Anterior cingulate cortex (tissue), 58 donors: Measurements from ENCODE around the gene ICAM5.
A peak's percentile ranks its signal among the peaks of the same experiment; 100 is the strongest.

Experiments
- DNase-seq, 58 donors: peaks; one replicate each; lab custom pipeline; 2025; lab: John Stamatoyannopoulos, UW

Gene ICAM5

DNA sequence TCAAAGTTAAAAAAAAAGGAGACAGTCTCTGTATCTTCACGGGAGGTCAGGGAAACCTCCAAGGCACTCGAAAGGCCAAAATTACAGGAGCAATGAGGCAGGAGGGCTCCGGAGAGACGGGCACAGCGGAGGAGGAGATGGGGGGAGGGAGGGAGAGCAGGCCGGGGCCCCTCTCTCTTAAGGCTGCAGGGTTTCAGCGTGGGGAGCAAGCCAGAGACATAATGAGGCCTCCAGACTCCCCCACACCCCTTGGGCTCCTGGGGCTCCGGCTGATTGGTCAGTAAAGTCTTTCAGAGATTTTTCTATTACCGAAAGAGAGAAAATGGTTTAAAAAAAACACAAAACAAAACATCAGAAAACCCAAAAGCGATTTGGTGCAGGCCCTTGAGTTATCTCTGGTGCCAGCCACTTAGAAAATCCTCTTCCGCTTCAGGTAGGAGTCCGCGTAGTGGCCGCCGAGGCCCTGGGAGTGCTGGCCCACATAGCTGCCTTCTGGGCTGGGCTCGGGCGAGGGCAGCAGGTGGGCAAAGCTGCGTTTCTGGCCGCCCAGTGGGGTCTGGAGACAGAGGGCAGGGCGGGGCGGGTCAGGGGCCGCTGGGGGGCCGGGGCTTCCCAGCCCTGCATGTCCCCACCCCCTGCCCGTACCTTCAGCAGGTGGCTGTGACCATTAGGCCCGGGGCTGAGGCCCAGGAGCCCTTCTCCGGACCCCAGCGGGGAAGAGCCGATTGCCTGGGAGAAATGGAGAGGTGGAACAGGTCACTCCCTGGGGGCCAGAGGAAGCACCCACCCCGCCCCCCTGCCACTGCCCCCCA, 27.5 kb downstream of the ICAM5 start:
- DNase-seq = no peak

DNA sequence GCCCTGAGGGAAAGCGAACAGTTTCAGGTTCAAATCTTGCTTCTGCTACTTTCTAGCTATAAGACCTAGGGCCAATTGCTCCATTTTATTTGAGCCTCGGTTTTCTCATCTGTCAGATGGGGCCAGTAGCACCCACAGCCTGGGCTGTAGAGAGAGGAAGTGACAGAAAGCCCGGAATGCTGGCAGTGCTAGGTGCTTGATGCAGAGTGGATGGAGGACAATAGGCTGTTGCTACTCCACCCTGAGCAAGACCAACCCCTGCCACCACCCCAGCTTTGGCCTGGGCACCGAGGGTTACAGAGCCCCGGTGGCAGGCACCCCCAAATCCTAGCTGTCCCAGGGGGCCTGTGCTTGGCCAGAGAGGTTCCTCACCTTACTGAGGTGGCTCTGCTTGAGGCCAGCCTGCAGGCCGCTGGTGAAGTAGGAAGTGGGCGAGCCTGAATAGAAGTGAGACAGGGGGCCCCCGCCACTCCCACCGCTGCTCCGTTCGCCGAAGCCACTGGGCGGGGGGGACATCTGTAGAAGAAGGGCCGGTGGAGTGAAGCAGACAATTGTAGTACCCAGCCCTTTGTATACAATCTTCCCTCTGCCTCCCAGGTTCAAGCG, 28.2 kb downstream of the ICAM5 start:
- no peak for DNase-seq

DNA sequence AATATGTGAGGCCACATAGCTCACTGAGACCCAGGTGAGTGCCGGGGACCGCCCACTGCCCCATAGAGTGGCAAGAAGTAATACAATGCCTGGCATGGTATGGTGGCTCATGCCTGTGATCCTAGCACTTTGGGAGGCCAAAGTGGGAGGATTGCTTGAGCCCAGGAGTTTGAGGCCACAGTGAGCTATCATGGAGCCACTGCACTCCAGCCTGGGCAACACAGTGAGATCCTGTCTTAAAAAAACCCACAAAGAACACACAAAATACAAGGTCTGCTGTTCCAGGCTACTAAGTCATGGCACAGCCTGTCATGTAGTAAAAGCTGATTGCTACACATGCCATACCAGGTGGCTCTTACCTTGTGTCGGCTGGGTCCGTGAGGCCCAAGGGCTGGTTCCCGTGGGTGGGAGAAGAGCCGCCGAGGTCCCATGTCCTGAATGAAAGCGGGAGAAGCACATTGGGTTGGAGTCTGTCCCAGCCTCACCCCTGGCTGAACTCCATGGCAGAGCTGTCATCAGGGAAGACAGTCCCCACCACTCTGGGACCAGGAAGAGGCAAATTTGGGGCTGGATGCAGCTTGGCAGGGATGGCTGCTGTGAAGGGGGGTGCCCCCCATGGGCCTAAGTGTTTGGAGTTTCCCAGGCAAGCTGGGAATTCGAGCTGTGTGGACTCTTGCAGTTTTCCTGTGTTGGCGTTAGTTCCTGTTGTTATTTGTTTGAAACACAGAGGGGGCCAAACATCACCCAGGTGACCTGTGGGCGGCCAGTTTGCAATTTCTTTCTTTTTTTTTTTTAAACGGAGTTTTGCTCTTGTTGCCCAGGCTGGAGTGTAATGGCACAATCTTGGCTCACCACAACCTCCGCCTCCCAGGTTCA, 29.3 kb downstream of the ICAM5 start:
- DNase-seq = no peak

DNA sequence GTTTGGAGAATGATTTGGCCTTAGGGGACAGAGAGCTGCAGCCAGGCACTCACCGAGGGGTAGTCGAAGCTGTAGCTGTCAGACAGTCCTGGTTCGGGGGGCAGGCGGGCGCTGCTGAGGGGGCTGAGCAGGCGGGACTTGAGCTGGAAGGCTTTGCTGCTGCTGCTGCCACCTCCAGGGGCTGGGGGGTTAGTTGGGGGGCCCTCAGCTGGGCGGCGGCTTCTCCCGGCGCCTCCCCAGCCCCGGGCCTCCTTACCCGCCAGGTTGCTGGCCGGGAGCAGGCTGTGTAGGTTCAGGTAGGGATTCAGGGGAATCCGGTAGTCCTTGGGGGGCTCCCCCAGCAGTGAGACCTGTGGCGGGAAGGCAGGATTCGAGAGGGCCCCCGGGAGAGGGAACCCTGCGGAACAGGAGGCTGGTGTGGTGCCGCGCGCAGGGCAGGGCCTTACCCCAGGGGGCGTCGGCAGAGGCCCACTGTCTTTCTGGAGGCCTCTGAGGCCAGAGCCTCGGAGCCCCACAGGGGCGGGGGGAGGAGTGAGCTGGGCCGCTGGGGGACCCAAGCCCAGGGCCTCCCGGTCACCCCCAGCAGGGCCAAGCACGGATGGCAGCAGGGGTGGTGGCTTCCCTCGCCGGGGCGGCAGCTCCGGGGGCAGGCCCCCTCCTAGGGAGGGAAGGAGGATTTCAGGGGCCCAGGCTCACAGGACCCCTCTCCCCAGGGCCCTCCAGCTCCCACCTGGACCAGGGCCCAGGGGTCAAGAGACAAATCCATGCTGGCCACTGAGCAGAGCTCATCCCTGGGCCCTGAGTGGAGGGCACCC, 31.1 kb downstream of the ICAM5 start:
- no peak for DNase-seq

DNA sequence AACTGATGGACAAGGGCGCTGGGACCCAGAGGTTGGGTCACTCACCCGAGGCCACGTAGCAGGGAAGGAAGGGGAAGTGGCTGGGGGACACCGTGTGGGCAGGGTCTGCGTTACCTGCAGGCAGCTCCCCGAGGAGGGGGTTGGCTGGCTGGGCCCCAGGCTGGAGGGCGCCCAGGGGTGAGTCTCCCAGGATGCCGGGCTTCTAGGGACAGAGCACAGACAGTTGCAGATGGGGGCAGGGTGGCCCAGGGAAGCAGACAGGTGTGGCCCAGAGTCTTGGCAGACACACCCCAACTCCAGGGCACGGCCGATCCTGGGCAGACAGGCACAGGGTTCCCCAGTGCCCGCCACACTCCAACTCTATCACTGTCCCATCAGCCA, 31.7 kb downstream of the ICAM5 start:
- no peak for DNase-seq

DNA sequence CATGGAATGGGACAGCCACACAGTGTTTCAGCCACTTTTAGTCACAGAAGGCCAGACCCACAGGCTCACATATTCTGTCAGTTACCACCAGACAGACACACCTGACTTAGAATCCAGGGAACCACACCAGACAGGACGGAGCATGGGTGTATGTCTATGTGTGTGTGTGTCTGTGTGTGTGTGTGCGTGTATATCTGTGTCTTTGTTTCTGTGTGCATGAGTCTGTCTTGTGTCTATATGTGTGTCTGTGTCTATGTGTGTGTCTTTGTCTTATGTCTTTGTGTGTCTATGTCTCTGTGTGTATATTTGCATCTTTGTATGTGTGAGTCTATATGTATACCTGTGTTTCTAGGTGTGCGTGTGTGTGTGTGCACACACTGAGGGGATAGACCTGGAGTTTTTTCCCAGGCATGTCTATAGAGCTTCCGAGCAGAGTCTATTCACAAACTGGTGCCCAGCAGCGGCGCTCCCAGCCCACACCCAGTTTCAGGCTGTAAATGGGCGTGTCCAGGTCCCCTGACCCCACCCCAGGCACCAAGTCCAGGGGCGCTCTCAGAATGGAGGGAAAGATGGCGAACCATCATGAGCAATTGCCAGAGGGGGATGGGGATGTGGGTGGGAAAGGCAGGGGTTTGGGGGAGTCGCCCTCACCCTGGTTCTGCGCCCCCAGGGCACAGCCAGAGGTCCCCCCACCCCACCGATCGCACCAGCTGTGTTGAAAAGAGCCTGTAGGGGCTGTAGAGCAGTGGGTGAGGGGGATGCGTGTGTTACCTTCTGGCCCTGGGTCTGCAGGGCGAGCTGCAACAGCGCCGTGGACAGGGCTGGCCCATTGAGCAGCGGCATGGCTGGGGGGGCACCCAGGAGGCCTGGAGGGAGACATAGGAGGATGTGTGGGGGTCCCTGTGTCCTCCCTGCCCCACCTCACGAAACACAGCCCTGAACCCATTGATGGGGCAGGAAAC, 32.4 kb downstream of the ICAM5 start:
- no peak for DNase-seq

DNA sequence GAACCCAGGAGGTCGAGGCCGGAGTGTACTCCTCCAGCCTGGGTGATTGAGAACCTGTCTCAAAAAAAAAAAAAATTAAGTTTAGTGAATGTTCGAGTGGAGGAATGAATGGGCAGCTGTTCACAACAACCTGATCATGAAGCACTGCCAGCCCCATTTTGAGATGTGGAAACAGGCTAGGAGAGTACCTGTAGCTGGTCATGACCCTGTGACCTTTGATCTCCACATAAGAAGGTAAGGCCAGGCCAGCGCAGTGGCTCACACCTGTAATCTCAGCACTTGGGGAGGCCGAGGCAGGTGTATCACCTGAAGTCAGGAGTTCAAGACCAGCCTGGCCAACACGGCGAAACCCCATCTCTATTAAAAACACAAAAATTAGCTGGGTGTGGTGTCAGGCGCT, 36.0 kb downstream of the ICAM5 start:
- no peak for DNase-seq

DNA sequence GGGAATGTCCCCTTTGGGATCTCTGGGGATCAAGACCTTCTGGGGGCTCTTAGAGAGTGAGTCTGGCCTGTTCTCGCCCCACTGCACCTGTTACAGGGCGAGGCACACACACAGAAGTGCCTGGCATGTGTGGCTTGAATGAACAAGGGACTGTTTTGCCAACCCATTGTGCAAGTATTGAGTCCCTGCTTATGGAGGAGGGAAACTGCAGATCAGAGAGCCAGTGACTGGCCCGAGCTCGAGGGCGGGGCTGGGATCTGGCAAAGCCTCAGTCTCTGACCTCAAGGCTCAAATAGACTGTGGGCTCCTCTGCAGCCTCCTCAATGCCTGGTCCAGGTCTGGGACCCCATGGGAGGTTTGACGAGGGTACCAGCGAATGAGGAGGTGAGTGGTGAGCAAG, 38.0 kb downstream of the ICAM5 start:
- no peak for DNase-seq

DNA sequence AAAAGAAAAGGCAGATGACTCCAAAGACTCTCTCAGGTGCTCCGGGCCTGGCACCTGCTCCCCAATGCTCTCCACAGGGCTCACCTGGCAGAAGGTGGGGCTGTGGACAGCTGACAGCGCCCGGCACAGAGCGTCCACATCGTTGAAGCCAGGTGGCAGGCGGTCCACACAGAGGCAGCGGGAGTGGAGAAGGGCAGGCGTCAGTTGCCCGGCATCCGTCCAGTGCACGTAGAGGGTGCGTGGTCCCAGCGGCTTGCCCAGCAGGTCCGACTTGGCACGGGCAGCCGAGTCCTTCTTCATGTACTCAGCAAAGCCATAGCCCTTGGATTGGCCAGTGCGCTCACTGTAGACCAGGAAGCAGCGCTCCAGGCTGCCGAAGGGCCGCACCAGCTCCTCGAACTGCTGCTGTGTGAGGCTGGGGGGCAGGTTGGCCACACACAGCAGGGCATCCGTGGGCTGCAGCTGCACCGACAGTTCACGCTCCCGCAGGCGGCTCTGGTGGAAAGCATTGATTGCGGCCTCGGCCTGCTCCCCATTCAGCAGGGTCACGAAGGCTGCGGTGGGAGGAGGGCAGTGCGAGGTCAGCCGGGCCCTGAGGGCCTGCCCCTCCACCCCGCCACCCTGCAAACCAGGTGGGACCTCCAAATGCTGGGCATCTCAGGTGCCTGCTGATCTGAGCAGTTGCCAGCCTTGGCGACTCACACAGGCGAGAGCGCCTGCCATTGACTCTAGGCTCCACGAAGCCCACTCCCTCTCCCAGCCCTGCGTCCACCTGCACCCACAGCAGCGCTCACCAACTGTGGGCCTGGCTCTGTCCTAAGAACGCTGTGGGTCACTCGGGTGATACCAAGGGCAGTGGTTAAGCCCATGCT, 39.0 kb downstream of the ICAM5 start:
- no peak for DNase-seq

DNA sequence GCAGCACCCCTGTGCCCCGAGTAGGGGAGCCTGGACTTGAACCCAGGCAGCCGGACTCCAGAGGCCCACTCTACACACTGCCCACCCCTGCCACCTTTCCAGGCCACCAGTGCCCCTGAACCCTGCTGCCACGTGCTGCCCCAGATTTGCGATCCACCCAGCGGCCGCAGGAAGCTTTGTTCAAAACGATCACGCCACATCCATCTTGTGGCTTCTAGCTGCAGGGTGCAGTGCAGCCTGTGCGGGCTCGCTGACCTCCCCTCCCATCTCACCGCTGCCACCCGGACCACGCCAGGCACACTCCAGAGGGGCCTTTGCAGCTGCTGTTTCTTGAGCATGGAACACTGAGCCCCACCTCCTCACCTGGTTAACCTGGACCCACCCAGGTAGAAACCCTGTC, 39.8 kb downstream of the ICAM5 start:
- DNase-seq = no peak

DNA sequence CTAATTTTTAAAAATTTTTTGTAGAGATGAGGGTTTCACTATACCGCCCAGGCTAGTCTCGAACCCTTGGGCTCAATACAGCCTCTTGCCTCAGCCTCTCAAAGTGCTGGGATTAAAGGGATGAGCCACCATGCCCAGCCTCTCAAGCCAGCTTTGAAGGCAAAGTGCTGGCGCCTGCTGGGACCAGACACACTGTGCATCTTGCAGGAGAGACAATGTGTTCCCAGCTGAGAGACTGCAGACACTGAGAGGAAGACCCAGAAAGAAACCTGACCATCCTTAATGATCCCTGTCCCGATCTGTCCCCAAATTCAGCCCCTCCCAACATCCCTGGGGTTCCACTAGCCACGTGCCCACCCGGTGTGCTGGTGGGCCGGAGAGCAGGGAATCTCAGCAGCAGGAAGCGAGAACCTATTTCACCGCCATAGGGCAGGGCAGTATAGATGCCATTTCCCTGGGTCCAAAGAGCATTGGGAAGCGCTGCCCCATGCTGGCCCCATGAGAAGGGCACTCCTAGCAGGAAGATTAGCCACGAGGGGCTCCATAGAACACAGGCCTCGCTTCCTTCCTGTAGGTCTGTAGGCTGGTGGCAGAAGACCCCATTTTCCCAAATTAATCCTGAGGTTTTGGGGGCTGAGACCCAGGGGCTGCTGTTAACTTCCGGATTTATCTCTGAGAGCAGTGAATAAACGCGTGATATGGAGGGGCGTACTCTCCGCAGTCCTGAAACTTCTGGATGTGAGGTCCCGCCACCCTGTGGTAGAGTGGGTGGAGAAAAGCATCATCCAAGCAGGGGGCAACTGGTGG, 42.6 kb downstream of the ICAM5 start:
- DNase-seq = peak in 1 of 58 donors; percentile 5

DNA sequence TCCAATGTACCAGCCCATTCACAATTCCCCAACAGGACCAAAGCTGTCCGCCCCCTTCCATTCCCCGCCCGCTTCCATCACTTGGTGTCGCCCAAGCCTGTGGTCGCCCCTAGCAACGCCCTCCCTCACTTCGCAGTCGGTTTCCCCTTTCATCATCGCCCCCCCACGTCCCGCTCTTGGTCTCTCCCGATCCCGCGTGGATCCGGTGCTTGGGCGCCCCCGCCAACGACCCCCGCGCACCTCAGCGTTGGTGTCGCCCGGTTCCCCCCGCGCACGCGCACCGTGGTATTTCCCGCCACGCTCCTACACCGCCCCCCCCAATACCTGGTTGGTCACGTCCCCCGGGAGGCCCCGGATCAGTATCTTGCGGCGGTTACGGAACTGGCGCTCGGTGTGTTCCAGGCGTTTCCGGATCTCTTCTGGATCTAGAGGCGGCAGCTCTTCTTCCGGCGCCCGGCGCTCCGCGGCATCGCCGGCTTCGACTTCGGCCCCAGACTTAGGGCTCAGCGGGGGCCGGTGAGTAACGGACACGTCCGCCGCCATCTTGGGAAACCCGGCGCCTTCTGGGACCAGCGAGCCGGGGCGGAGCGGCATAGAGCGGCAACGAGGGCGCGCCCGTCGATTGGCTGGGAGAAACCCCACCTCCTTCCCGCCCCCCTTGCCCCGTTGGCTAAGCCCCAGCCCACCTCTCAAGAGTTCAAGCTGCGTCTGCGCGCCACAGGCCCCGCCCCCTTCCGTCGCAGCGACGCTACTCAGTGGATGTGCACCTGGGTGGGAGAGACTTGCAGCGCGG, 43.4 kb downstream of the ICAM5 start, which contains the start of gene RAVER1:
Gene RAVER1 (minus strand): TSS at position 565 of the 793 bp plus-strand sequence. CDS start 22 bp downstream, at position 543.
- DNase-seq = peak; percentile 77 to 99 (median 95)

DNA sequence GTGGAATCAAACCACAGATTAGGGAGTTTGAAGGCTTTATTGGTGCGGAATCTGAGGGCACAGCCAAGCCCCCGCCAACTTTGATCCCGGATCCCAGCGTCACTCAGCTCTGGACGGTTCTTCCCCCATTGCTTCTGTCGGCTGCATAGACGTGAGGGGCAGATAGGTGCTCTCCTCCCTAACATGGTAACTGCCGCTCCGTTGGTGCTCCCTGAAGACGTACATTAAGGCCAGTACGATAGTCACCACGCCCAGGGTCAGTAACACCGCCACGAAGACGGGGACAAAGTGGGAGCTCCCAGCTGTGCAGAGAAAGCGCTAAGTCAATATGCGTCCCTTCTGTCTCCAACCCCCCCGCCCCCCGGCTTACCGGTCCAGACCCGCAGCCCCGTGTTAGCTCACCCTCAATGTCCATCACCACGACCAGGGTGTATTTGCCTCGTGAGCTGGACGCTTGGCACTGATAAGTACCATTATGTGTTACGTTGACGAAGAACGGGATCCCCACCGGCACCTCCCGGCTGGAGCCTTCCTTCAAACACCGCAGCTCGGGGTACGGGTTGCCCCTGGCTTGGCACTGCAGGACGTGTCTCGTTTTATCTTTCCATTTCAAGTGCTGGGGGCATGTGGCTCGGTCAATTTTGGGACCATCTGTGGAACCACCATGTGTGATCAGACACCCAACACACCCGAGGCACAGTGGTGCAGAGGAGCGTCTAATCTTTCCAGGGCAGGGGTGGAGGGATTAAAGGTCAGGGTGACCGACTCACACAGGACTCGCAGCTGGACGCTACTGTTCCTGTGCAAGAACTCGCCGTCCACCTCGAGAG, 44.2 kb downstream of the ICAM5 start:
- DNase-seq = peak in 1 of 58 donors; percentile 50

DNA sequence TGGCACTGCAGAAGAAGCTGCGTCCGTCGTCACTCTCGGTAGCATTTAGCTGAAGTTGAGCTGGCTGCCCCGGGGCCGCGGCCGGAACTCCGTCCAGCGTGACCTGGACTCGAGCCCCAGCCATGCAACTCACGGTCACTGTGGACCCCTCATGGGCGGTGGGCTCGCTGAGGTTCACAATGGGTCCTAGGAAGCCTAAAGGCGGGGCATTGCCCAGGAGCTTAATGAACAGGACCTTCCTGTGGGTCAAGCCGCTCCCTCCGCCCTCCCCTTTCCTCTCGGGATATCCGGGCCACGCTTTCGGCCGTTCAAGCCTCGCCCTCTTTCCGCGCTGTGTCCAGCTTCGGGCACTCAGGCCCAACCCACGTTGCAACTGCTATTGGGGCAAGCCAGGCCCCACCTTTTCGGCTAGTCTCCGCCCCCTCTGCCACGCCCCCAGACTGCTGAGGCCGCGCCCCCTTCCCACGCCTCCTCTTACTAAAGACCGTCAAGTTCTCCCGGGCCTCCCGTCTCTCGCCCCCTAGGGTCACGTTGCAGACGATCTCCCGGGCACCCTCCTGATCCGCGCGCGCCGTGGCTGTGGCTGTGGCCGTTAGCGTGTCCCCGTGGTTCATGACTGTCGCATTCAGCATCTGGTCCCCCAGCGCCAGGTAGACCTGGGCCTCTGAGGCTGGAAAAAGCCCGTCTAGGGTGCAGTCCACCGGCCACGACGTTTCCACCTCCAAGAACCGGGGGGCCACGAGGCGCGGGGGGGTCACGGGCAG, 45.0 kb downstream of the ICAM5 start:
- DNase-seq = peak in 52 of 58 donors; percentile 8 to 82 (median 64)
